Brain pericyte (primary cell): ENCODE results near the gene ADM.
A peak's percentile ranks its signal among the peaks of the same experiment; 100 is the strongest.

Experiments used
- DNase-seq: peaks from one replicate; pipeline ENCODE4 v3.0.0-alpha.2; 2012; ENCODE audit warnings: low read depth, low spot score

Gene ADM

DNA sequence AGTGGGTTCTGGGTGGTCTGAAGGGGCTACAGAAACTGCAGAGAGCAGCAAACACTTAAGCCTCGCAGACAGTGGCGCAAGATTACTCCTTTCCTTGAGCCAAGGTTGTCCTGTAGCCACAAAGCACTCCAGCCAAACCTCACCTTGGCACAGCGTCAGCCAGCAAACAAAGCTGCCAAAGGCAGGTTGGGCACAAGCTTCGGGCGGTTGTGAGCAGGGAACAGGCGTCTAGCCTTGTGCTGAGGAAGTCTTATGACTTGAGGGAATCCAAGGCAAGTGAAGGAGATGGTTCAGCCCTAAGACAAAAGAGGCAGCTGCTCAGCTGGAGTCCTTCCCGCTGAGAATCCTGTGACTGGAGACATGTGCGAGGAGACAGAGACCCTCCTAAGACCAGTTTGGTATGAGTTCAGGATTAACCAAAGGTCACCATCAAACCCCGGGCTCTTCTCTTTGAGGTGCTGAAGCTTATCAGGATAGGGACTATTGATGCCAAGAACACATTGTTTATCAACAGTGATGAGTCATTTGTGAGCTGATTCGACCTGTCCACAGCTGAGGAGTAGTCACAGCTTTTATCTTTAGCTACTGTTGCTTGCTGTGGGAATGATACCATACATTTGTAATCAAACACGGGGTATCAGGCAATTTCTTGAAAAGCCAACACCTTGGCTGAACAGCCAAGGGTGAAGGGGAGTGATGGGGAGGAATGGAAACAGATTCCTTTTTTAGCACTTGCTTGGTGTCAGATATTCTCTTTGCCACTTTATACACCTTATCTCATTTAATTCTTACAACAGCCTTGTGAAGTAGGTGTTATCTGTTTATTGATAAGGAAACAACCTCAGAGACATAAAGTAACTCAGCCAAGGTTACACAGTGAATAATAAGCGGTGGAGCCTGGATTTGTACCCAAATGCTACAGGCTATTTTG lies 4.6 kb downstream of the ADM start:
- no peak for DNase-seq

DNA sequence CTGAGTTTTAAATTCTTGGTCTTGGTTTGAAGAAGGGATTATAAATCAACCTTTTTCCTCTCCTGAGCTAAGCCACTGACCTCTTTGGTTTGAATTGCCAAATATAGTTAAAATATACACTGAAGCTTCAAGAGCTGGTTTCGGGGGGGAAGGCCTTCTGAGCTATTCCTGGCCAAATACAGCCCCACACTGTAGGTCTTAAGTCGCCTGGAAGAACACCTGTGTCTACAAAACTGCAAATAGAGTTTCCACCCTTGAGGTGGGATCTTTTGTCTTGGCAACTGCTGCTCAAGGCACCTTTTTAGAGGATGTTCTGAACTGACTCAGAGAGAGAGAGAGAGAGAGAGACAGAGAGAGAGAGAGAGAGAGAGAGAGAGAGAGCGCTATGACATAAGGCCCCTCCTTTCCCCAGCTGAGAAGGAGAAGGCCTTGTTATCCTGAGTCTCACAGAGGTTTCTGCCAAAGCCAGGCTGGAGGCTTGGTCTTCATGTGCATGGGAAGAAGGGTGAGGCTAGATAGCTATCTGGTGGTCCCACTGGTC lies 5.5 kb downstream of the ADM start:
- no peak for DNase-seq

DNA sequence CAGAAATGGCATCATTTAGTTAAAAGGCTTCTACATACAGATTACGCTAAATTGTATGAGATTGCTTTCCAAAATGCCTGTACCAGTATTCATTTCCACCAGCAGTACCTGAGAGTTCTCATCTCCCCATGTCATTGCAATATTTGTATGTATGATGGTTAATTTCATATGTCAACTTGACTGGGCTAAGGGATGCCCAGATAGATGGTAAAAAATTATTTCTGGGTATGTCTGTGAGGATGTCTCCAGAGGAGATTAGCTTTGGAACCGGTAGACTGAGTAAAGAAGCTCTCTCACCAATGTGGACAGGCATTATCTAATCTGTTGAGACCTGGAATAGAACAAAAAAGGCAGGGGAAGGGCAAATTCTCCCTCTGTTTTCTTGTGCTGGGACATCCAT lies 6.9 kb downstream of the ADM start:
- DNase-seq = no peak

GRCh38 chr11:10314199-10315072 lies 9.6 kb downstream of the ADM start:
- no peak for DNase-seq

- no peak for DNase-seq
These were observed 10.2 kb downstream of the ADM start for GRCh38 chr11:10315083-10315482.

GRCh38 chr11:10317151-10317755 lies 12.4 kb downstream of the ADM start:
- DNase-seq = no peak

DNA sequence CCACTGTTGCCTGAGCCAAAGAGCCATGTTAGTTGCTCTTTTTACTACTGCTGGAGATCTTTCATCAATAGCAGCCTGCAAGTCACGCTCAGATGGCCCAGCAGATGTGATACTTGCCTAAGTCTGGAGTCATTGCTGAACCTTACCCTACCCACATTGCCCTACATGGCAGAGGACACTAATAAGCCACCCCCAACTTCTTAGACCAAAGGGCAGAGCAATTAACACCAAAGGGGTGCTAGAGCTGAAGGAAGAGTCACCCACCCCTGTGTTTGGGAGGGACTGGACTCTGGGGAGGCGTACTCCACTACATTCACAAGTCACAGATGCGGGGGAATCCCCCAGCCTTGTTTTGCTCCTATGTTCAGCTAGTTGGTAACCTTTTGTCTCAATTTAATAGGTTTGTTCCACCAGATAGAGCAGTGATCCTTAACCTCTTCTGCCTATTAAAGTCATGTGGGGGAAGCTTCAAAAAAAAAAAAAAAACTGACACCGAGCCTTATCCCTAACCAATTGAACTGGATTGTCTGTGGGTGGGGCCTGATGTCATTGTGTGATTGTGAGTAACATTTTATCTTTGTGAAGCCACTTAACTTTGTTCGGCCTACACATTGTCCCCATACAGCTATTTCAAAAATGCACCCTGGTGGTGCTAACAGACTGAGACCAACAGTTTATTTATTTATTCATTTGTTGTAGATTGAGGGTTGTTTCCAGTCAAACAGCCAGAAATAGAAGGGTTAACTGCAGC lies 13.1 kb downstream of the ADM start:
- DNase-seq = no peak

- no peak for DNase-seq
These were observed 13.6 kb downstream of the ADM start for GRCh38 chr11:10318527-10318802.

DNA sequence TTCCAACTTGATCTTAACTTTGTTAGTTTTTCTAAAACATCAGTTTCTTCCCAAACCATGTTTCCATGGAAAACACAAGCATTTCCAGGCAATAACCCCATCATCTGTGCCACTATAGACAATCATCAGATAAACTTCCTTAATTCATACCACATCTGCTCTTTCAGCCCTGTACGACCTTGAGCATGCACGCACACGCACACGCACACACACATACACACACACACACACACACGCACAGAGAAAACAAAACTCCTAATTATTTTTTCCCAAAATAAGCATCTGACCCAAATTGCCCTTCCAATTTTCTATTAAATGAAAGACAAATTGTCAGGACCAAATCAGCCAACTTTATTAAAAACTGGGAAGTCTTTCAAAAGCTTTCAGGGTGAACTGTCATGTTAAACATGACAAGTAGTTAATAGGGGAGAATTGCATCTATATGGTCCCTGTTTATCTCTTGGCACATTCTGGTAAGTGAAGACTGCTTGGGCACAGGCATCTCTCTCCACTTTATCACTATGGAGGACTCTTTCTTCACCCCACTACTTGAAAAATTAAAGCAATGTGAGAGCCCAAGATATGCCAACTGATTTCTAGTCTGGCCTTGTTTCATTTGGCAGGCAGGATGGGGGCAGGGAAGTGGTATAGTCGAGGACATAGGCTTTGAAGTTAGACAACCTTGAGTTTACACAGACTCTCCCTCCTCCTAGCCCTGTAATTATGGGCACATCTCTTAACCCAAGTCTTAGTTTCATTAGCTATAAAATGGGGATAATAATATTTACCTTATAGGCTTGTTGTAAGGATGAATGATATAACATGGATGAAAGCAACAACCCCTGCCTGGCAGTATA lies 15.1 kb downstream of the ADM start:
- DNase-seq = no peak

DNA sequence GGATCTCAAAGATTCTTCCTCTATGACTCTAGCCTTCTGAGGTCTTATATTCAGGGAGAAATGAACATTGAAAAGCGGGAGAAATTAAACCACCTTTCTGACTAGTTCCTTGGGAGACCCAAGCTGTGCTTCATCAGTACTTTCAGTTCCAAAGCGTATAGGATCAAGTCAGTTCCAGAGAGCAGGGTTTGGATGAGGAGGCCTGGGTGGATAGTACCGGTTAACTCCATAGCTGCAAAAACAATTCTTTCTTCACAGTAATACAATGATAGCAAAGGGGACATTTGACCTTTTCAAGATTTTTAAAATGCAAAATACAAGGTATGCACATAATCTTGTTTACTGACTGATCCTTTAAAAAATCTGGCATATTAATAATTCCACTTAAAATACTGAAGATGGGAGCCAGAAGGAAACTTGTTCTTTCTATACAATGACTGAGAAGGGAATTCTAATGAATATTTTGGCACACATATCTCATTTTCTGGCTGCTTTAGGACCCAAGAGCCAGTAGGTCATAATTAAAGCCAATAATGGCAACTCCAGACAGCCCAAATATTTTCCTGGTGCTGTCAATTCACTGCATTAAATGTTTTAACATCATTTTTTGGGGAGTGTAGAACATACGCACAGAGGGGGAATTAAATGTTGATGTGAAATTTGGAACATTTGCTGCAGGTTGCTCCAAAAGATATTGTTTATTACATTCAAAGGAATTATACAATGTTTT lies 16.0 kb downstream of the ADM start:
- DNase-seq = no peak

- DNase-seq = no peak
These were observed 17.5 kb downstream of the ADM start for GRCh38 chr11:10322401-10322800.

- no peak for DNase-seq
These were observed 18.2 kb downstream of the ADM start for GRCh38 chr11:10322830-10323792.

GRCh38 chr11:10323793-10324170 lies 18.9 kb downstream of the ADM start:
- no peak for DNase-seq

GRCh38 chr11:10324474-10324873 lies 19.6 kb downstream of the ADM start:
- DNase-seq = no peak

- peak; percentile 96 for DNase-seq
These were observed 20.6 kb downstream of the ADM start for GRCh38 chr11:10325277-10326011.

- DNase-seq = no peak
These were observed 21.4 kb downstream of the ADM start for GRCh38 chr11:10326012-10326964.

GRCh38 chr11:10327254-10327653 lies 22.4 kb downstream of the ADM start:
- DNase-seq = no peak
